Hepatocyte (in vitro differentiated cells): Measurements from ENCODE around the gene TMEM169.

Experiments used
- EZH2 ChIP-seq: fragments of 200-600 bp; sonication (generic); IDR thresholded peaks from 2 replicates; pipeline ENCODE4 v1.6.1; 2016; ENCODE audit warnings: antibody characterized with exemption, mild to moderate bottlenecking, borderline replicate concordance
- EZH2phosphoT487 ChIP-seq: fragments of 200-600 bp; sonication (generic); IDR thresholded peaks from one replicate; pipeline ENCODE4 v1.6.1; 2018; ENCODE audit warnings: antibody characterized with exemption, mild to moderate bottlenecking, low read depth, moderate library complexity; ENCODE audit not compliant: unreplicated experiment, severe bottlenecking
- TF ChIP-seq, protein P1 (sequence below): fragments of 200-600 bp; sonication (generic); IDR thresholded peaks from 2 replicates; pipeline ENCODE4 v1.5.1; 2016; ENCODE audit warnings: antibody characterized with exemption, mild to moderate bottlenecking; ENCODE audit not compliant: poor library complexity

DNA sequence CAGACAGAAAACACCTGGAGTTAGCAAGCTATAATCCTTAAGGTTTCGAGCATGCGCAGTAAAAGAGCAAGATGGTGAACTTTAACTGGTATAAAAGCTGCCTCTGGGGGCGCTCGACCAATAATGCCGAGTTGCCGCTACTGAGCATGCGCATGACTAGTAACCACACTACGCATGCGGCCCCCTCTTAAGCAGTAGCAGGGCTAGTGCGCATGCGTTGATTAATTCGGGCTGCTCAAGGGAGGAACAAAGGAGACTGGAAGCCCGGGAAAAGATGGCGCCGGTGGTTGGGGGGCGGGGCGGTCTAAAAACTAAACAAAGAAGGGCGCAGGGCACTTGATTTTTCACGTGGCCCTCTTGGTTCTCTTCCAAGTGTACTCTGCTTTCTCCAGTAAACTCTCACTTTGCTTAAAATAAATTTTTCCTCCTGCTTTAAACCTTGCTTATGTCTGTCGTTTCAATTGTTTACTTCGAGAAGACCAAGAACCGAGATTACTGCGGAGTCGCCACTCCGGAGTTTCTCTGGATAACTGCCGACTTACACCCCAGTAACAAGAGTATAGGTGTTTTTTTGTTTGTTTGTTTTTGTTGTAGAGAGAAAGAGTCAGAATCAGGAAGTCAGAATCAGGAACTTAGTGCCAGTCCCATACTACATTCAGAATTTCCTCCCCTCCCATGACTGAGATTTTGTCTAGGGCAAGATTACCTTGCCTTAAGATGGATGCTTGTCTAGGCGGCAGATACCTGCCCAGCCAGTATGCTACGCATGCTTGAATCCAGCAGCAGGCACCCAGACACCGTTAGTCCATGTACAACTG is 33.2 kb downstream of the TMEM169 start:
- TF ChIP-seq, protein P1, sequence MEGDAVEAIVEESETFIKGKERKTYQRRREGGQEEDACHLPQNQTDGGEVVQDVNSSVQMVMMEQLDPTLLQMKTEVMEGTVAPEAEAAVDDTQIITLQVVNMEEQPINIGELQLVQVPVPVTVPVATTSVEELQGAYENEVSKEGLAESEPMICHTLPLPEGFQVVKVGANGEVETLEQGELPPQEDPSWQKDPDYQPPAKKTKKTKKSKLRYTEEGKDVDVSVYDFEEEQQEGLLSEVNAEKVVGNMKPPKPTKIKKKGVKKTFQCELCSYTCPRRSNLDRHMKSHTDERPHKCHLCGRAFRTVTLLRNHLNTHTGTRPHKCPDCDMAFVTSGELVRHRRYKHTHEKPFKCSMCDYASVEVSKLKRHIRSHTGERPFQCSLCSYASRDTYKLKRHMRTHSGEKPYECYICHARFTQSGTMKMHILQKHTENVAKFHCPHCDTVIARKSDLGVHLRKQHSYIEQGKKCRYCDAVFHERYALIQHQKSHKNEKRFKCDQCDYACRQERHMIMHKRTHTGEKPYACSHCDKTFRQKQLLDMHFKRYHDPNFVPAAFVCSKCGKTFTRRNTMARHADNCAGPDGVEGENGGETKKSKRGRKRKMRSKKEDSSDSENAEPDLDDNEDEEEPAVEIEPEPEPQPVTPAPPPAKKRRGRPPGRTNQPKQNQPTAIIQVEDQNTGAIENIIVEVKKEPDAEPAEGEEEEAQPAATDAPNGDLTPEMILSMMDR, result peak; percentile 93
- TF ChIP-seq EZH2phosphoT487 (no peak), EZH2 (no peak)
